Caki2 (cell line): ENCODE data around the gene NABP1. TPM values are rescaled to one million over a fixed set of nuclear protein-coding genes. Genes with fewer than 3 reads are reported as not detected.

Experiments
- DNase-seq: peaks from one replicate; pipeline ENCODE4 v3.0.0-alpha.2; 2015; ENCODE audit warnings: low read depth
- in situ Hi-C: cut with HindIII; loops from 2 replicates; pipeline ENCODE4 v1.10.0; 2016; ENCODE audit warnings: low sequenced_read_pairs, low pct_unique_long_range_greater_than_20kb, mixed read lengths
- total RNA-seq: library from RNA; depleted of rRNA; stranded (reverse); fragments of >200 nt; shearing (Covaris generic); gene quantifications from 2 replicates; pipeline ENCODE4 v1.2.3, GENCODE V29; 2014; ENCODE audit warnings: low replicate concordance

Gene NABP1
- total RNA-seq, 1 experiment from 2014 or later, result 18.7 TPM

- in situ Hi-C loops, result loop anchor here (25.0 kb wide), 1 partner anchor 114 kb away; no protein-coding TSS in a partner anchor
- DNase-seq, result no peak
These were observed 1.9 kb upstream of the NABP1 start for GRCh38 chr2:191675807-191676721.

GRCh38 chr2:191676790-191677645, 918 bp upstream of the NABP1 start:
- in situ Hi-C loops, result loop anchor here (25.0 kb wide), 1 partner anchor 115 kb away; no protein-coding TSS in a partner anchor
- DNase-seq, result no peak

GRCh38 chr2:191678437-191679100, 633 bp downstream of the NABP1 start:
- DNase-seq, result peak; percentile 80
- in situ Hi-C loops, result loop anchor here (25.0 kb wide), 1 partner anchor 116 kb away; no protein-coding TSS in a partner anchor

GRCh38 chr2:191679818-191680600, 2.1 kb downstream of the NABP1 start:
- in situ Hi-C loops, result loop anchor here (25.0 kb wide), 1 partner anchor 118 kb away; no protein-coding TSS in a partner anchor
- no peak for DNase-seq

- DNase-seq, result no peak
- in situ Hi-C loops, result loop anchor here (25.0 kb wide), 1 partner anchor 118 kb away; no protein-coding TSS in a partner anchor
These were observed 2.7 kb downstream of the NABP1 start for GRCh38 chr2:191680639-191681038.

DNA sequence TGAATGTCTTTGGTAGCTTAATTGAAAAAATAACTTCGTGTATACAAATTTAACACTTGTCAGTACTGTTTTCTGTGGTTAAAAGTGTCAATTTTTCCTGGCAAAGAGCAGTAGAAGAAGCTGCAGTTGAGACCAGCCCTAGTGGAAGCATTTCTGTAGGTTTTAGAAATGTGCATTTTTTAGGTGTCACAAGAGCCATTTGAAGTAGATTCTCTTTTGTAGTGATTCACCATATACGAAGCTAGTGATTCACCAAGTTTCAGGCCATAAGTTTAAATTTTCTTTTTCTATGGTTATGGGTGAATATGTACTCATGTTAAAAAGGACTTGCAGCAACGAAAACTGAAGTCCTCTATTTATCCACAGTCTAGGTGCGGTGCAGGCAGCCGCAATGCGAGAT, 4.2 kb downstream of the NABP1 start:
- no peak for DNase-seq
- in situ Hi-C loops, result loop anchor here (25.0 kb wide), 1 partner anchor 120 kb away; no protein-coding TSS in a partner anchor

GRCh38 chr2:191686066-191686465, 8.1 kb downstream of the NABP1 start:
- DNase-seq, result no peak
- in situ Hi-C loops, result loop anchor here (25.0 kb wide), 1 partner anchor 124 kb away; no protein-coding TSS in a partner anchor

GRCh38 chr2:191686729-191687128, 8.8 kb downstream of the NABP1 start:
- in situ Hi-C loops, result loop anchor here (25.0 kb wide), 1 partner anchor 124 kb away; no protein-coding TSS in a partner anchor
- no peak for DNase-seq

- no peak for DNase-seq
- in situ Hi-C loops, result loop anchor here (25.0 kb wide), 1 partner anchor 126 kb away; no protein-coding TSS in a partner anchor
These were observed 9.9 kb downstream of the NABP1 start for GRCh38 chr2:191687867-191688266.

DNA sequence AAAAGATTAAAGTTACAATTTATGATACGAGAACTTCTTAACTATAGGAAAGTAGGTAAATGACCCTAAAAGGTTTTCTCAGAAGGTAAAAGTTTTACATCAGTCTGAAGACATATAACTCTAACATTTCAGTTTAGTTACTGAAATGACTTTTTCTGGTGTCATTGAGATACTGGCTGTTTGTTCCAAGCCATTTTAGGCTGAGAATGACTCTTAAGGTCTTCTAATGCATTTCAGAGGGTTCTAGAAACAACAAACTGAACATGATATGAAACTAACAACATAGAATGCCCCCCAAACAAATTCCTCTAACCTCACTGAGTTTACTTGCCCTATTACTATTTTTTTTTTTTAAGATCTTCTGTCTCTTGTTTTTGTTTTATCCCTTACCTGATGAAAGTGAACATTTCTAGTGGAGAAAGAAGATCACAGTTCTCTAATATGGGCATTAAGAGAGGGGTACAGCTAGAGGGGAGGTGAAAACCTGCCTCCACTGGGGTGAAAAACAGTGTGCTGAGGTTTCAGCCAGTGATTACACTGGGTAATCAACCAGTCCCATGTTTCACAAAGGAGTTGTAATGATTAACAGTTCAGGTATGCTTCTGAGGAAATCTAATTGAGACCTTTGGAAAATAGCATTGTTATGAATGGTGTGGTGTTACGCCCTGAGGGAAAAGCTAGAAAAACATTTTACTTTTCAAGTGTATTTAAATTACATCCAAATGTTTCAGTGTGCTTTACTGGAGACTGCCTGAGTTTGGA, 11.2 kb downstream of the NABP1 start:
- in situ Hi-C loops, result loop anchor here (25.0 kb wide), 1 partner anchor 127 kb away; no protein-coding TSS in a partner anchor
- DNase-seq, result peak; percentile 75

DNA sequence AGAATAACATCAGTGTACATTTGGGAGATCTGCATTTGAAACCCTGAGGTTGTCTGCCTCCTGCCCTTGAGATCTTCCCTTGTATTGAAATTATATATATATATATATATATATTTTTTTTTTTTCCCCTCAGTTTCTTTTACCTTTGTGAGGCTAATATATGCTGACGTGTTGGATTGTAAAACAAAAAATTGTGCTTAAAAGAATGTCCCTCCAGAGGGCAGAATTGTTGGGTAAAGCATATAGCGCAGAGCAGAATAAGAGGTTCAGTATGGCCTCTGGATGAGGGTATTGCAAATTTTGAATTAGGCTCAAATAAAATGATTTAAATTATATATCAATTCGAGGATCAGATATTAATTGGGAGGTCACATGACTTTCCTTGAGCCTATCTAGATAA, 12.4 kb downstream of the NABP1 start:
- DNase-seq, result no peak
- in situ Hi-C loops, result loop anchor here (25.0 kb wide), 1 partner anchor 128 kb away; no protein-coding TSS in a partner anchor

DNA sequence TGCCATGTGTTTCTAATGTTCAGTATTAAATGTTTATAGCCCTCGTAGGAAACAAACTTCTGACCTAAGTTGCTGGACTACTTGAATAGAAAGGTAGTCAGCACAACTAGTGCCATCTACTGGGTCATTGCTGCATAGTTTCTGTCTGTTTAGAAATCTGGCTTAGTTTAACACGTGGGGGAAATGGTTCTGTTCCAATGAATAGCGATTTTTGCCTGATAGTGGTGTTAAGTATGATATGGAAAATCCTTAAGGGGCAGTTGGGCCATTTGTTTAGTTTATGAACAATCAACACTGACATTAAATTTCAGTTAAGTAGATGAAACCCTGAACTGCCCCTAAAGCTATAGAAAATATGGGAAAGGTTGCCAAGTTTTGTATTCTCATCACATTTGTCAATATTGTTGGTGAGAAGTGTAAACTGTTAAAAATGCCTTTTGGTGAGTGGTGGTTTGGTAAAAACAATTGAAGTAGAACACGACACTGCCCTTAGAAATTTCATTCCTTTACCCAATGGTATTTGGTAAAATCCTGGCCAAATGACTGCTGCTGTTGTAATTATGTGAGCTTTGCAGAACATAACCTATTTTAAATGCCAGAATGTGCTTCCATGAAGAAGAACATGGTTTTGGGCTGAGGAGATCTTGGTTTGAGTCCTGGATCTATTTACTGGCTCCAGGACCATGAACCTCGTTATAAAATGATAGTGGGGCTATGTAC, 13.2 kb downstream of the NABP1 start:
- in situ Hi-C loops, result loop anchor here (25.0 kb wide), 1 partner anchor 129 kb away; no protein-coding TSS in a partner anchor
- DNase-seq, result peak; percentile 71

GRCh38 chr2:191691898-191692297, 14.0 kb downstream of the NABP1 start:
- DNase-seq, result no peak
- in situ Hi-C loops, result loop anchor here (25.0 kb wide), 1 partner anchor 130 kb away; no protein-coding TSS in a partner anchor

- in situ Hi-C loops, result loop anchor here (25.0 kb wide), 1 partner anchor 130 kb away; no protein-coding TSS in a partner anchor
- DNase-seq, result no peak
These were observed 14.7 kb downstream of the NABP1 start for GRCh38 chr2:191692502-191693115.

GRCh38 chr2:191693166-191693565, 15.2 kb downstream of the NABP1 start:
- in situ Hi-C loops, result loop anchor here (25.0 kb wide), 1 partner anchor 131 kb away; no protein-coding TSS in a partner anchor
- no peak for DNase-seq
